ENCODE data around the gene LRMDA.

The LRMDA gene

GRCh38 chr10:75974080-75974479, 542.7 kb downstream of the LRMDA start:
- DNase-seq (ENCODE audit: low read depth in 2 of 2, low spot score in 1 of 2) = no peak

GRCh38 chr10:75976681-75977080, 545.3 kb downstream of the LRMDA start:
- no peak for DNase-seq (ENCODE audit: low read depth in 2 of 2, low spot score in 1 of 2)

DNA sequence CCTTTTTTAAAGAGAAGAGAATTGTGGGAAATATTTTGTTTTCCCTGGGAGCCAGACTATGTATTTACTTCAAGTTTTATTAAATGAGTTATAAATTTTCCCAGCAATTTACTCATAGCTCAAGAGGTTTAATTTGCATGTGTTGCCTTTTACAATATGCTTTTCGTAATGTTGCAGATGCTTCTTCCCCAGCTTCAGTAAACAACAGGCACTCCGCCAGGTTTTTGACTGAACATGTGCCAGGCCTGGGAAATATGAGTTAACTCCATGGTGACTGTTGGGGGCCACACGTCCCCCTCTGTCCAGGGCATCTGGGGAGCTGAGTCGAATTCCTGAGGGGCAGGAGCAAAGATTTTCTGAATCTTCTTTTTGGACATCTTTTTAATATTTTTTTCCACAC, 545.7 kb downstream of the LRMDA start:
- DNase-seq (ENCODE audit: low read depth in 2 of 2, low spot score in 1 of 2) = no peak

GRCh38 chr10:75978213-75978612, 546.8 kb downstream of the LRMDA start:
- no peak for DNase-seq (ENCODE audit: low read depth in 2 of 2, low spot score in 1 of 2)

- DNase-seq (ENCODE audit: low read depth in 2 of 2, low spot score in 1 of 2) = no peak
Measured at GRCh38 chr10:75980419-75981002, 549.1 kb downstream of the LRMDA start.

GRCh38 chr10:75982611-75983369, 551.4 kb downstream of the LRMDA start:
- DNase-seq (ENCODE audit: low read depth in 2 of 2, low spot score in 1 of 2) = no peak

DNA sequence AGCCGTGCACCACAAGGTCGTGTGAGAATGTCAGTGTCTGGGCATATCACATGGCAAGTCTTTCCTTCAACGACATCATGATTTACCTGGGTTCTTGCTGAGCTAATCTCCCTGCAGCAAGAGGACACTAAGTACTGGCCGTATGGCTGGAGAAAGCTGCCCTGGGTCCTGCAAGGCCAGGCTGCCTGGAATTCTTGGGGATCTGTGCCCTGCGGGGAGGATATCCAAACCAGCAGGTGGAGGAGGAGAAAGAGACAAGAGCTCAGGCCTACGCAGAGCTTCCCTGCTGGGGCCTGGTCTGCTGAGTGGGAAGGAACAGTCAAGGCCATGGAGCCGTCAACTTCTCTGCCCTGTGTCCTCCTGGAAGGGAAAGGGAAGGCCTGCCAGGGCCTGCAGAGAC, 552.6 kb downstream of the LRMDA start:
- DNase-seq (ENCODE audit: low read depth in 2 of 2, low spot score in 1 of 2) = no peak

GRCh38 chr10:75987616-75988015, 556.2 kb downstream of the LRMDA start:
- DNase-seq (ENCODE audit: low read depth in 2 of 2, low spot score in 1 of 2) = no peak

DNA sequence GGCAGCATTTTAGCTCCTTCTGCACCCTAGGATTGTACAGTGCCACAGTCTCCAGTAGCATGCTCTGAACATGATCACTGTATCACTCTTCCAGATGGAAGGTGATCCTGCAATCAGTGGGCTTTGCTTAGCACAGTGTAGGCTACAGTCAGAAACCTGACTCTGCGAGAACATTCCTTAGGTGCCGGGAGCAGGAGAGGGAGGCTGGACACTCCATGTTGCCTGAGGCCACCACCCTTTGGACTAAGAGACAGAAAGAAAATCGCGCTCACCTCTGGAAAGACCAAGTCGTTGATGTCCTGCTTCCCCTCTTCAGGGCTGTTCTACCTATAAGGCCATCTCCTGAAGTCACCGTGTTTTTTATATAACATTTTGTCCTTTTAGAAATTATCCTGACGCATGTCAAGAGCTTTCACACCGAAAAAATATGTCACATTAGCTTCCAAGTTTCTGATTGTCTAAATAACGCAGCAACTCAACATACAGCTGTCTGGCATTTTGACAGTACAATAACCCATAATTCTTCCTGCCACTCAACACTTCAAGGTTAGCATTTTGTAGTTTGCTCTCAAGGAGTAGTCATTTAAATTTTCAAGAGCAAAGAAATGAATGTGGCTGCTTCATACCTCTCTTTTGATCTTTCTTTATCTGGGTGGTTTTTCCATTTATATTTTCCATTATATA, 563.1 kb downstream of the LRMDA start:
- no peak for DNase-seq (ENCODE audit: low read depth in 2 of 2, low spot score in 1 of 2)

GRCh38 chr10:75995041-75995430, 563.6 kb downstream of the LRMDA start:
- no peak for DNase-seq (ENCODE audit: low read depth in 2 of 2, low spot score in 1 of 2)

GRCh38 chr10:75995720-75996119, 564.3 kb downstream of the LRMDA start:
- DNase-seq (ENCODE audit: low read depth in 2 of 2, low spot score in 1 of 2) = no peak

- no peak for DNase-seq (ENCODE audit: low read depth in 2 of 2, low spot score in 1 of 2)
Measured at GRCh38 chr10:75999001-75999400, 567.6 kb downstream of the LRMDA start.

GRCh38 chr10:75999515-76000209, 568.2 kb downstream of the LRMDA start:
- DNase-seq (ENCODE audit: low read depth in 2 of 2, low spot score in 1 of 2) = no peak

DNA sequence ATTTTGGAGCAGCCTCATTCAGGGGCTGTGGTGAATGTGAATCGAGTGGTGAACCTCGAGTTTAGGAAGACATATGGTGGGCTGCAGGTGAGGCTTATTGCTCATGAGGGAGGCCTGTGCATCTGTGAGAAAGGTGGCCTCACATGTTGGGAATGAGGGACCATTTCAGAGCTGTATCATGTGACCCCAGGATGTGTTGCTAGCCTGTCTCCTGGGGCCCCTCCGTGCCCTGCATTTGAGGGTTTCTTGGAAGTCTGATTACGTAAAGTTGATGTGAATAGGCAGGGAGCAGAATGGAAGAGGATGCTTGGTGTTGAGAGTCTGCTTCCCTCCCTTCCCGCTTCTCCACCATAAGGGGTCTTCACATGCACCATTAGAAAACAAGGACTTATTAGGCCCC, 569.1 kb downstream of the LRMDA start:
- DNase-seq (ENCODE audit: low read depth in 2 of 2, low spot score in 1 of 2) = no peak

GRCh38 chr10:76001019-76001418, 569.6 kb downstream of the LRMDA start:
- DNase-seq (ENCODE audit: low read depth in 2 of 2, low spot score in 1 of 2) = no peak

GRCh38 chr10:76001461-76001860, 570.0 kb downstream of the LRMDA start:
- no peak for DNase-seq (ENCODE audit: low read depth in 2 of 2, low spot score in 1 of 2)

DNA sequence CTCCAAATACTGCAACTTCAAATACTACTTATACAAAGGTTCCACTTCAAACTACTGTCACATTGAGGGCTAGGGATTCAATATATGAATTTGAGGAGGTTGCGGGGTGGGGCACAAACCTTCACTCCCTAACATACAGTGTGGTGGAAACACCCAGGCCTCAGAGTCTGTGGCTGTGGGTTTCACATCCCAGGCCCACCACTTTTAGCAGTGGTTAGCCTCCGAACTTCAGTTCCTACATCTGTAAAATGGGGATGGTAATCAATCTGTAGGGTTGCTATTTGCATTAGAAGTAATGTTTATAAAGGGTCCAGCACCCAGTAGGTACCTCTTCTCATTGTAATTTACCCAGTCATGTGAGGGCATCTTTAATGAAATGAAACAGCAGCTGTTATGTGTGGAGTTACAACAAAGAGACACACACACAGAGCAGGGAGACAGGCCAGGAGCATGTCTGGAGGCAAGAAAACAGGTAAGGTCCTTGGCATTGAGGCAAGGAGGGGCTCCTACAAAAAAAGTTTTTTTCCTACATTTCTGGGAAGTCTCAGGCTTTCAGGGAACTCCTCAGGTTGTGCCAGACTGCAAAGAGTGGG, 570.9 kb downstream of the LRMDA start:
- no peak for DNase-seq (ENCODE audit: low read depth in 2 of 2, low spot score in 1 of 2)

DNA sequence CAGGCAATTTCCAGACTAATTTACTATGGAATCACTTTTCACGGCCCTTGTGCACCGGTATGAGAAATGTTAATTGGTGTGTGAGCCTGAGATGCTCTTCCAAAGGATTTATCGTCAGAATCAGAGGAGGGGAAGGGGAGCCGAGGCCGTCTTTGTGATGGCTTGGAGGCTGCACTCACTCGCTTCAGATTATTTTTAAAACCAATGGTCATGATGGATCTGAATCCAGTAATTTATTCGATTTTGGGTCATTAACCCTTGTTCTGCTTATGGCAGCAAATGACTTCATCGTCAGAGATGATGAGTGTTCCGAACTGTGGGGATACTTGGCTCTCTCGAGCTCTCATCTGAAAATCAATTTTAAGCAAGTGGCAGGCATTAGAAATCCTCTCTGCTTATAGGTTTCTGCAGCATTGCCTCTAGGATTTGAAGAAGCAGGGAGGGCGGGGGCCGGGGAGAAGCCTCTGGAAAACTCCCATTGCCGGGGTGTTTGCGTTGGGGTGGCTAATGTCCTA, 576.3 kb downstream of the LRMDA start:
- DNase-seq (ENCODE audit: low read depth in 2 of 2, low spot score in 1 of 2) = no peak

- DNase-seq (ENCODE audit: low read depth in 2 of 2, low spot score in 1 of 2) = no peak
Measured at GRCh38 chr10:76009531-76009930, 578.1 kb downstream of the LRMDA start.

- no peak for DNase-seq (ENCODE audit: low read depth in 2 of 2, low spot score in 1 of 2)
Measured at GRCh38 chr10:76010703-76011102, 579.3 kb downstream of the LRMDA start.

DNA sequence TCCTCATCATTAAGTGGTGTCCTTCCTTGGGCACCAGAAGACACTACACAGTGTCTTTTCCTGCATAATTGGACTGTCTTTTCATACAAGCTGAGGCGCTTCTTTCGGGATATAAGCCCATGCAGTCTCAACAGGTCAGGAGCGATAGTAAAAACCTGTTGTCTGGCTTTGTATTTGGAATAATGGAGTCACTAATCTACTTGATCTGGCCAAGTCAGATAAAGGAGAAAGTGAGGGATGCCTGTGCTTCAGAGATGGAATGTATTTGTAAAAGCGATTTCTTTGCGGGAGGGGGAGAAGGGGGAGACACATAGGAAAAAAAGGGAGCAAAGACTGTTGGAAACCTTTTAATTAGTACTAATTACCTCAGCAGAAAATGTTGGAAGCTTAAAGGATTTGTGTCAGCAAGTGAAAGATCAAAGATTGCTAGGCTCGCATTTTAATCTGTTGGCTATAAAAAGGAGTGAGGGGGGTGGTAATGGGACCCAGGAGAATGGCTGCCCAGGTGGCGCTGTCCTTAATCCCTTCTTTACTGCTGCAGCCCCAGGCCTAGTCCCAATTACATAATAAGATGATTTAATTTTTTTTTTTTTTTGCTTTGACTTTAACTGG, 581.4 kb downstream of the LRMDA start:
- no peak for DNase-seq (ENCODE audit: low read depth in 2 of 2, low spot score in 1 of 2)

Measured in stimulated activated CD8-positive, alpha-beta memory T cell treated with anti-CD3 and anti-CD28 coated beads, Interleukin-4, amount 100 ng/mL, for 1 hour (primary cell).